A549 (cell line): ENCODE results near the gene PRRC2B. TPM values are rescaled to one million over a fixed set of nuclear protein-coding genes. Genes with fewer than 3 reads are reported as not detected.
A peak's percentile ranks its signal among the peaks of the same experiment; 100 is the strongest.

ENCODE experiments used
- ATAC-seq, 2 experiments: fragments of 200-7000 bp in 1 of 2; fragments of >200 bp in 1 of 2; cut with Nextera tagmentation in 1 of 2; cut with Tn5 transposase in 1 of 2; 3 replicates each; pipeline versions ENCODE4 v1.8.0 to v1.9.1; 2018 to 2020; ENCODE audit warnings: mild to moderate bottlenecking in 1 of 2, moderate library complexity in 1 of 2
- CTCF ChIA-PET: fragments of 300-600 bp; sonication (Branson Sonifier 250); formaldehyde crosslinking; extraction: SDS; loops from one replicate; lab custom pipeline; 2021; ENCODE audit warnings: antibody characterized with exemption, inconsistent platforms; lab: Yijun Ruan, JAX
- POLR2A ChIA-PET: fragments of 350-600 bp; formaldehyde crosslinking; extraction: SDS; loops from one replicate; lab custom pipeline; 2021; ENCODE audit warnings: antibody characterized with exemption, inconsistent platforms; lab: Yijun Ruan, JAX
- DNase-seq, 2 experiments: peaks; one replicate each; pipeline versions ENCODE4 v3.0.0 to v3.0.0-alpha.2; 2011 to 2016; ENCODE audit warnings: low read depth in 1 of 2, low spot score in 1 of 2
- FAIRE-seq: peaks from 2 replicates; lab custom pipeline; 2011; peaks lifted over from hg19 to GRCh38; lab: Jason Lieb, UNC
- H3K27ac ChIP-seq, 2 experiments: fragments of >200 bp; sonication (Bioruptor Twin); formaldehyde crosslinking; 3 replicates each; pipeline ENCODE4 v1.5.1; 2016 to 2017
- H3K4me1 ChIP-seq: fragments of >200 bp; sonication (Bioruptor Twin); formaldehyde crosslinking; 3 replicates; pipeline ENCODE4 v1.6.1; 2016
- H3K4me2 ChIP-seq: fragments of >200 bp; sonication (Bioruptor Twin); formaldehyde crosslinking; 3 replicates; pipeline ENCODE4 v1.6.1; 2016
- H3K4me3 ChIP-seq: fragments of >200 bp; sonication (Bioruptor Twin); formaldehyde crosslinking; 3 replicates; pipeline ENCODE4 v1.5.1; 2016
- H3K9me3 ChIP-seq: fragments of >200 bp; sonication (Bioruptor Twin); formaldehyde crosslinking; 3 replicates; pipeline ENCODE4 v1.6.1; 2016
- ATOH8 ChIP-seq: fragments of 250-450 bp; sonication (Bioruptor Pico); IDR thresholded peaks from 2 replicates; pipeline ENCODE4 v1.5.0; 2020; ENCODE audit warnings: low read depth, mild to moderate bottlenecking, moderate library complexity
- BCL3 ChIP-seq: fragments of >200 bp; sonication (Bioruptor Twin); formaldehyde crosslinking; IDR thresholded peaks from 3 replicates; pipeline ENCODE4 v1.6.1; 2016
- CBX2 ChIP-seq: fragments of 200-600 bp; sonication (generic); IDR thresholded peaks from 2 replicates; pipeline ENCODE4 v1.6.1; 2016; ENCODE audit warnings: low read depth, mild to moderate bottlenecking, borderline replicate concordance
- CHD4 ChIP-seq: fragments of 200-600 bp; sonication (generic); IDR thresholded peaks from 2 replicates; pipeline ENCODE4 v1.6.1; 2016; ENCODE audit warnings: antibody characterized with exemption, mild to moderate bottlenecking, borderline replicate concordance
- CTCF ChIP-seq: fragments of >200 bp; sonication (Bioruptor Twin); formaldehyde crosslinking; IDR thresholded peaks from 3 replicates; pipeline ENCODE4 v1.5.1; 2016
- EHF ChIP-seq: fragments of 250-450 bp; sonication (Bioruptor Pico); IDR thresholded peaks from 2 replicates; pipeline ENCODE4 v1.5.0; 2020; ENCODE audit warnings: mild to moderate bottlenecking
- EHMT2 ChIP-seq: fragments of 200-600 bp; sonication (generic); IDR thresholded peaks from 2 replicates; pipeline ENCODE4 v1.6.1; 2016; ENCODE audit warnings: antibody characterized with exemption, low read depth, mild to moderate bottlenecking, moderate library complexity
- EP300 ChIP-seq, 2 experiments: fragments of >200 bp; sonication (Bioruptor Twin); formaldehyde crosslinking; IDR thresholded peaks; 2 replicates in 1 of 2; 3 replicates in 1 of 2; pipeline ENCODE4 v1.6.1; 2016 to 2017
- GATA3 ChIP-seq: IDR thresholded peaks from 2 replicates; pipeline ENCODE4 v1.6.1; 2012; ENCODE audit warnings: borderline replicate concordance
- HES2 ChIP-seq: fragments of >200 bp; sonication (Bioruptor Twin); formaldehyde crosslinking; IDR thresholded peaks from 2 replicates; pipeline ENCODE4 v1.6.1; 2016
- HOXB5 ChIP-seq: fragments of 250-450 bp; sonication (Bioruptor Pico); IDR thresholded peaks from 2 replicates; pipeline ENCODE4 v1.5.0; 2020; ENCODE audit warnings: mild to moderate bottlenecking, moderate library complexity
- JUN ChIP-seq, 2 experiments: fragments of >200 bp; sonication (Bioruptor Twin); formaldehyde crosslinking; IDR thresholded peaks; 2 replicates in 1 of 2; 3 replicates in 1 of 2; pipeline ENCODE4 v1.6.1; 2016 to 2017
- JUNB ChIP-seq: fragments of >200 bp; sonication (Bioruptor Twin); formaldehyde crosslinking; IDR thresholded peaks from 2 replicates; pipeline ENCODE4 v1.6.1; 2016
- KDM1A ChIP-seq: fragments of 200-600 bp; sonication (generic); IDR thresholded peaks from 2 replicates; pipeline ENCODE4 v1.6.1; 2016; ENCODE audit warnings: low read depth, mild to moderate bottlenecking
- KDM5A ChIP-seq: fragments of 200-600 bp; sonication (generic); IDR thresholded peaks from 2 replicates; pipeline ENCODE4 v1.6.1; 2016; ENCODE audit warnings: antibody characterized with exemption, mild to moderate bottlenecking
- MAFK ChIP-seq: fragments of 450-650 bp; IDR thresholded peaks from 2 replicates; pipeline ENCODE4 v1.6.1; 2014; ENCODE audit not compliant: partially characterized antibody
- NPAS2 ChIP-seq: fragments of 250-450 bp; sonication (Bioruptor Pico); IDR thresholded peaks from 2 replicates; pipeline ENCODE4 v1.8.0; 2022; ENCODE audit warnings: mild to moderate bottlenecking, moderate library complexity, borderline replicate concordance
- NR3C1 ChIP-seq: fragments of >200 bp; sonication (Bioruptor Twin); formaldehyde crosslinking; IDR thresholded peaks from 3 replicates; pipeline ENCODE4 v1.6.1; 2017
- RAD21 ChIP-seq, 2 experiments: fragments of >200 bp in 1 of 2; sonication (Bioruptor Twin) in 1 of 2; formaldehyde crosslinking in 1 of 2; IDR thresholded peaks in 1 of 2; conservative IDR thresholded peaks in 1 of 2; 2 replicates in 1 of 2; 3 replicates in 1 of 2; pipeline ENCODE4 v1.6.1; 2012 to 2018; ENCODE audit warnings: inconsistent platforms in 1 of 2
- RARB ChIP-seq: fragments of 250-450 bp; sonication (Bioruptor Pico); IDR thresholded peaks from 2 replicates; pipeline ENCODE4 v1.8.0; 2021; ENCODE audit warnings: mild to moderate bottlenecking, moderate library complexity
- TFCP2L1 ChIP-seq: fragments of 250-450 bp; sonication (Bioruptor Pico); IDR thresholded peaks from 2 replicates; pipeline ENCODE4 v1.5.0; 2021; ENCODE audit warnings: mild to moderate bottlenecking
- TP53 ChIP-seq: fragments of 250-450 bp; sonication (Bioruptor Pico); IDR thresholded peaks from 2 replicates; pipeline ENCODE4 v1.5.0; 2021; ENCODE audit warnings: mild to moderate bottlenecking, moderate library complexity
- USF2 ChIP-seq: fragments of 450-650 bp; IDR thresholded peaks from 2 replicates; pipeline ENCODE4 v1.6.1; 2014; ENCODE audit warnings: antibody characterized with exemption
- ZNF302 ChIP-seq: fragments of 250-450 bp; sonication (Bioruptor Pico); IDR thresholded peaks from 2 replicates; pipeline ENCODE4 v1.9.0; 2021; ENCODE audit warnings: inconsistent platforms, mild to moderate bottlenecking, moderate library complexity
- ZSCAN20 ChIP-seq: fragments of 250-450 bp; sonication (Bioruptor Pico); IDR thresholded peaks from 2 replicates; pipeline ENCODE4 v1.8.0; 2022; ENCODE audit warnings: mild to moderate bottlenecking, moderate library complexity
- WGBS: methylation state at CpG from one replicate; pipeline ENCODE4 v1.1.6; 2017; ENCODE audit errors: missing lambda C conversion rate; 5-methylcytosine and 5-hydroxymethylcytosine counted together
- polyA plus RNA-seq, 4 experiments: library from polyadenylated mRNA; depleted of rRNA in 3 of 4; stranded (reverse); fragments of >200 nt; fragmentation: RNase III in 1 of 4; extraction: RNeasy Plus Mini Kit Qiagen cat#74134 plus additional on column Dnase treatment in 1 of 4; gene quantifications; 2 replicates in 3 of 4; 3 replicates in 1 of 4; pipeline ENCODE4 v1.2.3, GENCODE V29; 2011 to 2017

PRRC2B gene
- polyA plus RNA-seq, 2 of the 4 experiments (the other 2 are of a cell fraction): 35.6 to 47.3 TPM

- POLR2A ChIA-PET: interaction anchor here (4.7 kb wide), 1 partner anchor 25 kb away, joined by 23 read pairs; no protein-coding TSS in a partner anchor
- Histone ChIP-seq H3K4me1 (peaks cover 72% of the 10 kb centered on the region), H3K27ac (no peak overlapping the region), H3K9me3 (no peaks in the 10 kb centered on the region), H3K4me3 (no peak overlapping the region), H3K4me2 (peak overlapping the region; percentile 95)
- 85% methylated on average over 9 of the region's 9 CpGs for WGBS
- no peak for ATAC-seq
- TF ChIP-seq JUNB: no peak
- TF ChIP-seq ZNF302 (CRISPR knock-in tag): no peak
- TF ChIP-seq KDM1A: no peak
- TF ChIP-seq ZSCAN20: no peak
- TF ChIP-seq CHD4: no peak
- no peak for TF ChIP-seq BCL3
- no peak for TF ChIP-seq GATA3
- no peak for TF ChIP-seq RARB (CRISPR knock-in tag)
- TF ChIP-seq CTCF: no peak
- no peak for TF ChIP-seq HES2
- no peak for TF ChIP-seq USF2
- no peak for TF ChIP-seq HOXB5 (CRISPR knock-in tag)
- no peak for TF ChIP-seq KDM5A
- no peak for TF ChIP-seq EHF (CRISPR knock-in tag)
- TF ChIP-seq TP53 (CRISPR knock-in tag): no peak
- TF ChIP-seq TFCP2L1 (CRISPR knock-in tag): no peak
- no peak for TF ChIP-seq MAFK
- no peak for FAIRE-seq
- CTCF ChIA-PET: interaction anchor here (0.9 to 2.0 kb wide), 8 partner anchors 15 to 341 kb away, joined by 3 to 11 read pairs (median 4); no protein-coding TSS in a partner anchor
- no peak for DNase-seq
Observed at GRCh38 chr9:131398204-131398603, 4.3 kb downstream of the PRRC2B start.

- POLR2A ChIA-PET: interaction anchor here (4.7 kb wide), 1 partner anchor 27 kb away, joined by 23 read pairs; no protein-coding TSS in a partner anchor
Observed at GRCh38 chr9:131399972-131400371, 6.1 kb downstream of the PRRC2B start.

More at GRCh38 chr9:131399972-131400371, 6.1 kb downstream of the PRRC2B start:
- no peak overlapping the region for H3K4me2 ChIP-seq
- no peak overlapping the region for H3K27ac ChIP-seq
- ATAC-seq (no peak), DNase-seq (no peak), FAIRE-seq (no peak)
- peaks cover 90% of the 10 kb centered on the region for H3K4me1 ChIP-seq
- WGBS: 91% methylated on average over 7 of the region's 7 CpGs
- no peak for TF ChIP-seq HES2
- TF ChIP-seq EHMT2: no peak
- no peak for TF ChIP-seq RAD21 (conservative IDR thresholded peaks at IDR 0.05 in 1 of 2, IDR thresholded peaks at IDR 0.05 in 1 of 2)
- no peak for TF ChIP-seq EP300 (IDR thresholded peaks at IDR 0.05)
- TF ChIP-seq ATOH8: no peak
- no peak for TF ChIP-seq NPAS2 (CRISPR knock-in tag)
- TF ChIP-seq KDM5A: no peak
- no peak for TF ChIP-seq TP53 (CRISPR knock-in tag)
- TF ChIP-seq NR3C1: no peak
- no peak for TF ChIP-seq CBX2
- no peak for TF ChIP-seq USF2
- no peak for TF ChIP-seq JUN (IDR thresholded peaks at IDR 0.05)
- H3K4me3 ChIP-seq: no peak overlapping the region
- H3K9me3 ChIP-seq: no peaks in the 10 kb centered on the region
- CTCF ChIA-PET: interaction anchor here (0.7 to 1.8 kb wide), 4 partner anchors 12 to 85 kb away, joined by 3 to 8 read pairs (median 4); no protein-coding TSS in a partner anchor
